Astrocyte (in vitro differentiated cells and primary cell): Measurements from ENCODE around the gene GMDS. TPM values are rescaled to one million over a fixed set of nuclear protein-coding genes. Genes with fewer than 3 reads are reported as not detected.

Experiments
- DNase-seq: peaks from one replicate; pipeline ENCODE4 v3.0.0-alpha.2; 2010; ENCODE audit warnings: low read depth
- FAIRE-seq: peaks from 2 replicates; lab custom pipeline; 2011; peaks lifted over from hg19 to GRCh38; lab: Jason Lieb, UNC
- H2AFZ ChIP-seq: 2 replicates; pipeline ENCODE4 v1.6.0; 2012; ENCODE audit warnings: low read depth, low read length, inconsistent platforms
- H3K27ac ChIP-seq: 2 replicates; pipeline ENCODE4 v1.5.1; 2011; ENCODE audit warnings: low read depth, low read length, inconsistent platforms
- H3K27me3 ChIP-seq: 2 replicates; pipeline ENCODE4 v1.6.0; 2011; ENCODE audit warnings: low read length, inconsistent platforms; ENCODE audit not compliant: insufficient read depth
- H3K36me3 ChIP-seq: 2 replicates; pipeline ENCODE4 v1.5.1; 2011; ENCODE audit warnings: low read length, inconsistent platforms; ENCODE audit not compliant: insufficient read depth
- H3K4me1 ChIP-seq: 2 replicates; pipeline ENCODE4 v1.5.1; 2011; ENCODE audit warnings: low read length, inconsistent platforms; ENCODE audit not compliant: insufficient read depth
- H3K4me2 ChIP-seq: 2 replicates; pipeline ENCODE4 v1.6.0; 2012; ENCODE audit warnings: low read length, inconsistent platforms
- H3K4me3 ChIP-seq: 2 replicates; pipeline ENCODE4 v1.5.1; 2011; ENCODE audit warnings: low read depth, mild to moderate bottlenecking, low read length, inconsistent platforms; ENCODE audit not compliant: insufficient read depth
- H3K79me2 ChIP-seq: 2 replicates; pipeline ENCODE4 v1.6.0; 2012; ENCODE audit warnings: mild to moderate bottlenecking, low read length, inconsistent platforms; ENCODE audit not compliant: insufficient read depth
- H3K9ac ChIP-seq: 2 replicates; pipeline ENCODE4 v1.6.0; 2012; ENCODE audit warnings: mild to moderate bottlenecking, low read length, inconsistent platforms
- H3K9me3 ChIP-seq: 2 replicates; pipeline ENCODE4 v1.5.1; 2012; ENCODE audit warnings: low read depth, mild to moderate bottlenecking, low read length, inconsistent platforms; ENCODE audit not compliant: insufficient read depth
- H4K20me1 ChIP-seq: 2 replicates; pipeline ENCODE4 v1.6.0; 2012; ENCODE audit warnings: low read length, inconsistent platforms; ENCODE audit not compliant: insufficient read depth
- H3K27ac Mint-ChIP-seq: one replicate; pipeline ENCODE4 v1.8.0; 2021; ENCODE audit warnings: mild to moderate bottlenecking, mixed read lengths; ENCODE audit not compliant: unreplicated experiment
- H3K27me3 Mint-ChIP-seq: one replicate; pipeline ENCODE4 v1.8.0; 2021; ENCODE audit warnings: low read depth, mixed read lengths; ENCODE audit not compliant: unreplicated experiment
- H3K36me3 Mint-ChIP-seq: one replicate; pipeline ENCODE4 v1.8.0; 2021; ENCODE audit warnings: low read depth, mixed read lengths; ENCODE audit not compliant: unreplicated experiment
- H3K4me1 Mint-ChIP-seq: one replicate; pipeline ENCODE4 v1.8.0; 2021; ENCODE audit warnings: low read depth, mixed read lengths; ENCODE audit not compliant: unreplicated experiment
- H3K4me3 Mint-ChIP-seq: one replicate; pipeline ENCODE4 v1.8.0; 2021; ENCODE audit warnings: mild to moderate bottlenecking, moderate library complexity, mixed read lengths; ENCODE audit not compliant: unreplicated experiment
- H3K9me3 Mint-ChIP-seq: one replicate; pipeline ENCODE4 v1.8.0; 2021; ENCODE audit warnings: mild to moderate bottlenecking, mixed read lengths; ENCODE audit not compliant: unreplicated experiment
- EZH2 ChIP-seq: IDR thresholded peaks from 2 replicates; pipeline ENCODE4 v1.6.1; 2012; ENCODE audit warnings: mild to moderate bottlenecking, low read length, inconsistent platforms; ENCODE audit not compliant: insufficient read depth
- total RNA-seq: library from RNA; stranded (reverse); gene quantifications from 2 replicates; pipeline ENCODE4 v1.2.1, GENCODE V29; 2021
- TF ChIP-seq, protein P1 (sequence below): IDR thresholded peaks from 2 replicates; pipeline ENCODE4 v1.5.1; 2011; ENCODE audit warnings: low read depth, mild to moderate bottlenecking, inconsistent platforms, low read length, moderate library complexity; ENCODE audit not compliant: insufficient read depth

The GMDS gene
- total RNA-seq, 1 donor from 2014 or later, result 9.4 TPM

DNA sequence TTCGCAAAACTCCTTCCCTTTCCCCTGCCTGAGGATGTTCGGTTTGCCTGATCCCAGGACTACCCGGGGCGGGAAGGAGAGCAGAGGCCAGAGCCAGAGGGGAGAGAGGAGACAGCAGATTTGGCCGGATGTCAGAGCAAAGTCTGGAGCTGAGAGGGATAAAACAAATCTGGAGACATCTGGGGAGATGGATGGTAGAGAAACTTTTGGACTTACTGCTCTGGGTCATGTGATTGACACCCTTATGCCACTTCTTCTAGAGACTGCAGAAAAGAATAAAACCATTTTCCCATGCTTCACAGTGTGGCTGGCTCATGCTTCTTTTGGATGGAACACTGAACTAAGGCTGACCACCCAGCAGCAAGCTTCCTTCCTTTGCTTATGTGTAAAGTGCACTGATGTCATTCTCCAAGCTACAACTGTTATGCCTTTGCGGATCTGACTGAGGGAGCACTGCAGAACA is 461.0 kb downstream of the GMDS start:
- H3K4me1 ChIP-seq, result peaks cover 20% of the 10 kb centered on the region
- no peak overlapping the region for H3K27ac ChIP-seq
- H3K9me3 ChIP-seq, result no peaks in the 10 kb centered on the region
- no peak for DNase-seq
- H3K27ac Mint-ChIP-seq, result no peak overlapping the region
- H3K4me3 Mint-ChIP-seq, result no peak overlapping the region
- H3K27me3 Mint-ChIP-seq, result no peaks in the 10 kb centered on the region
- no peaks in the 10 kb centered on the region for H4K20me1 ChIP-seq
- no peak for FAIRE-seq
- H3K4me1 Mint-ChIP-seq, result peaks cover 13% of the 10 kb centered on the region
- no peaks in the 10 kb centered on the region for H3K36me3 ChIP-seq
- H2AFZ ChIP-seq, result no peak overlapping the region
- no peak overlapping the region for H3K9ac ChIP-seq
- no peak overlapping the region for H3K4me3 ChIP-seq
- H3K79me2 ChIP-seq, result no peaks in the 10 kb centered on the region
- TF ChIP-seq, protein P1, sequence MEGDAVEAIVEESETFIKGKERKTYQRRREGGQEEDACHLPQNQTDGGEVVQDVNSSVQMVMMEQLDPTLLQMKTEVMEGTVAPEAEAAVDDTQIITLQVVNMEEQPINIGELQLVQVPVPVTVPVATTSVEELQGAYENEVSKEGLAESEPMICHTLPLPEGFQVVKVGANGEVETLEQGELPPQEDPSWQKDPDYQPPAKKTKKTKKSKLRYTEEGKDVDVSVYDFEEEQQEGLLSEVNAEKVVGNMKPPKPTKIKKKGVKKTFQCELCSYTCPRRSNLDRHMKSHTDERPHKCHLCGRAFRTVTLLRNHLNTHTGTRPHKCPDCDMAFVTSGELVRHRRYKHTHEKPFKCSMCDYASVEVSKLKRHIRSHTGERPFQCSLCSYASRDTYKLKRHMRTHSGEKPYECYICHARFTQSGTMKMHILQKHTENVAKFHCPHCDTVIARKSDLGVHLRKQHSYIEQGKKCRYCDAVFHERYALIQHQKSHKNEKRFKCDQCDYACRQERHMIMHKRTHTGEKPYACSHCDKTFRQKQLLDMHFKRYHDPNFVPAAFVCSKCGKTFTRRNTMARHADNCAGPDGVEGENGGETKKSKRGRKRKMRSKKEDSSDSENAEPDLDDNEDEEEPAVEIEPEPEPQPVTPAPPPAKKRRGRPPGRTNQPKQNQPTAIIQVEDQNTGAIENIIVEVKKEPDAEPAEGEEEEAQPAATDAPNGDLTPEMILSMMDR, result no peak
- TF ChIP-seq EZH2, result no peak
- no peaks in the 10 kb centered on the region for H3K36me3 Mint-ChIP-seq
- H3K9me3 Mint-ChIP-seq, result no peaks in the 10 kb centered on the region
- no peaks in the 10 kb centered on the region for H3K27me3 ChIP-seq
- no peak overlapping the region for H3K4me2 ChIP-seq

DNA sequence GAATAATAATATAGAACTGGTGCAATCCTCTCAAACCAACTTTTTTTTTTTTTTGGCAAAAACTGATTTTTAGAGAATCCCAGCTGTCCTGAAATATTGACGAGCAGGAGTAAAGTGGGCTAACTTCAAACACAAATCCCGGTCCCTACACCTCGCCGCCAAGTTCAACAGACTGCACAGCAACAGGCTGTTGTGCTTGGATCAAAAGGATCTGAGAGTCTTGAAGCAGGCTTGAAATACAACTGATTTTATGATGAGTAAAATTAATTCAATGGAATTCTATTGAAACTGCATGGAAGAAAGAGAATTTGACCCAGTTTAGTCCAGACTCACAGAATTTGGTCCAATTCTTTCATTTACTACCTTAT is 463.6 kb downstream of the GMDS start:
- no peaks in the 10 kb centered on the region for H3K9me3 ChIP-seq
- H3K79me2 ChIP-seq, result no peaks in the 10 kb centered on the region
- H2AFZ ChIP-seq, result no peak overlapping the region
- peaks cover 5% of the 10 kb centered on the region for H3K4me1 ChIP-seq
- H3K36me3 Mint-ChIP-seq, result no peaks in the 10 kb centered on the region
- no peaks in the 10 kb centered on the region for H4K20me1 ChIP-seq
- H3K9ac ChIP-seq, result no peak overlapping the region
- no peak overlapping the region for H3K4me3 Mint-ChIP-seq
- H3K27ac ChIP-seq, result no peak overlapping the region
- no peak overlapping the region for H3K27ac Mint-ChIP-seq
- DNase-seq (no peak), FAIRE-seq (no peak)
- no peaks in the 10 kb centered on the region for H3K36me3 ChIP-seq
- no peak for TF ChIP-seq EZH2
- no peaks in the 10 kb centered on the region for H3K9me3 Mint-ChIP-seq
- peaks cover 4% of the 10 kb centered on the region for H3K4me1 Mint-ChIP-seq
- no peaks in the 10 kb centered on the region for H3K27me3 Mint-ChIP-seq
- H3K4me3 ChIP-seq, result no peak overlapping the region
- no peak overlapping the region for H3K4me2 ChIP-seq
- H3K27me3 ChIP-seq, result no peaks in the 10 kb centered on the region

DNA sequence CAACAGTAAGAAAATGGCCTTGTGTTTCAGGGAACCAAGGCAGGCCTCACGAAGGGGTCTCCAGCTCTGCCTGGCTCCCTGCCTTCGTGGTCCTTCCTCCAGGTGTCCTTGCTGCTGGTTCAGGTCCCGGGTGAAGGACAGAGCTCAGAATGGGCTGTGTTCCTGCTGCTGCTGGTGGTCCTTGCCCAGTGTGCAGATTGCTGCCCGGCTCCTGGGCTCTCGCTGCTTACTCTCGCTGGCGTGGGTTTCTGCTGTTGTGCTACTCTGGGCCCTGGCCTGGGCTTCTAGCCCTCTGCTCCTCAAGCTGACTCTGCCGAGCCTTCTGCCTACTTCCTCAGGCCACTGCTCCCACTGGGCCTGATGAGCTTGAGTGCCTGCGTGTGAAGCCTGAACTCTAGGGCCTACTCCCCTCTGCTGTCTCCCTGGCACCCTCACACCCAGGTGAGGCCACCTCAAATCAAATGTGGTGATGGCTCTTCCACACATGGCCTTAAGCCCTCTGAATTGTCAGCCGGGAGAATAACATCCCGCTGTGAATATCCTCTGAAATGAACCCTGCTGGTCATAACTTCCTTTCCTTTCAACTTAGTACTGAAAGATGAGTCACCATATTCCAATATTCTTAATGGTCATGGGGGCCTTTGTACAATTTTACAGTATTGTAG is 464.1 kb downstream of the GMDS start:
- Histone ChIP-seq H3K4me3 (no peak overlapping the region), H3K4me1 (peaks cover 5% of the 10 kb centered on the region), H3K79me2 (no peaks in the 10 kb centered on the region), H3K9me3 (no peaks in the 10 kb centered on the region), H3K27ac (no peak overlapping the region), H2AFZ (no peak overlapping the region), H4K20me1 (no peaks in the 10 kb centered on the region), H3K36me3 (no peaks in the 10 kb centered on the region), H3K27me3 (no peaks in the 10 kb centered on the region), H3K9ac (no peak overlapping the region), H3K4me2 (no peak overlapping the region)
- TF ChIP-seq, protein P1, result no peak
- TF ChIP-seq EZH2, result no peak
- DNase-seq (no peak), FAIRE-seq (no peak)
- H3K4me1 Mint-ChIP-seq, result peaks cover 4% of the 10 kb centered on the region
- H3K9me3 Mint-ChIP-seq, result no peaks in the 10 kb centered on the region
- no peak overlapping the region for H3K4me3 Mint-ChIP-seq
- no peaks in the 10 kb centered on the region for H3K36me3 Mint-ChIP-seq
- no peaks in the 10 kb centered on the region for H3K27me3 Mint-ChIP-seq
- H3K27ac Mint-ChIP-seq, result no peak overlapping the region
